Measurements from ENCODE around the gene EXOC1. TPM values are rescaled to one million over a fixed set of nuclear protein-coding genes. Genes with fewer than 3 reads are reported as not detected.

EXOC1 gene
- total RNA-seq, 1 donor from 2014 or later: 33.3 TPM

DNA sequence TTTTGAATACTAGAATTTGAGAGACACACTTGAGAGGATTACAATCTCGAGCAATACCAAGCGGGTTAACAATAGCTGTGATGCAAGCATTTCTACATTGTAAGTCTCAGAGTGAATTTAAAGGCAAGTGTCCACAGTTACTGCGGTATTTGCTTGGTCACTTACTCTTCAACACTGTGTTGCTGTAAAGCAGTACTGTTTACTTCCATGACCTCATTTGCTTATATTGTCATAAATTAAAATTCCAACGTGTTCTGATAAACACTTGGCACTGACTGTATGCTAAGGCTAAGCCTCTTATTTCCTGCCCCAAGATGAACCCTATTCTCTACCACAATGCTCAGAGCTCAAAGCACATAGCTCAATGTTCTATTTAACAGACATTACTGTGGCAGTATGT, 22.7 kb upstream of the EXOC1 start:
- FAIRE-seq: no peak
- no peak overlapping the region for H2AFZ ChIP-seq (ENCODE audit: low read depth, low read length)
- H3K27ac ChIP-seq (ENCODE audit: low read depth, low read length): no peak overlapping the region
- TF ChIP-seq, protein P1, sequence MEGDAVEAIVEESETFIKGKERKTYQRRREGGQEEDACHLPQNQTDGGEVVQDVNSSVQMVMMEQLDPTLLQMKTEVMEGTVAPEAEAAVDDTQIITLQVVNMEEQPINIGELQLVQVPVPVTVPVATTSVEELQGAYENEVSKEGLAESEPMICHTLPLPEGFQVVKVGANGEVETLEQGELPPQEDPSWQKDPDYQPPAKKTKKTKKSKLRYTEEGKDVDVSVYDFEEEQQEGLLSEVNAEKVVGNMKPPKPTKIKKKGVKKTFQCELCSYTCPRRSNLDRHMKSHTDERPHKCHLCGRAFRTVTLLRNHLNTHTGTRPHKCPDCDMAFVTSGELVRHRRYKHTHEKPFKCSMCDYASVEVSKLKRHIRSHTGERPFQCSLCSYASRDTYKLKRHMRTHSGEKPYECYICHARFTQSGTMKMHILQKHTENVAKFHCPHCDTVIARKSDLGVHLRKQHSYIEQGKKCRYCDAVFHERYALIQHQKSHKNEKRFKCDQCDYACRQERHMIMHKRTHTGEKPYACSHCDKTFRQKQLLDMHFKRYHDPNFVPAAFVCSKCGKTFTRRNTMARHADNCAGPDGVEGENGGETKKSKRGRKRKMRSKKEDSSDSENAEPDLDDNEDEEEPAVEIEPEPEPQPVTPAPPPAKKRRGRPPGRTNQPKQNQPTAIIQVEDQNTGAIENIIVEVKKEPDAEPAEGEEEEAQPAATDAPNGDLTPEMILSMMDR (IDR thresholded peaks at IDR 0.05; ENCODE audit: insufficient read depth, low read depth, low read length): no peak
- no peak for TF ChIP-seq EZH2 (IDR thresholded peaks at IDR 0.05; ENCODE audit: insufficient read depth, low read length)
- Mint-ChIP-seq H3K27ac (ENCODE audit: unreplicated experiment) (no peak overlapping the region), H3K36me3 (ENCODE audit: low read depth, unreplicated experiment) (no peaks in the 10 kb centered on the region), H3K27me3 (ENCODE audit: low read depth, unreplicated experiment) (peaks cover 10% of the 10 kb centered on the region), H3K4me1 (ENCODE audit: low read depth, unreplicated experiment) (no peaks in the 10 kb centered on the region), H3K4me3 (ENCODE audit: unreplicated experiment) (no peak overlapping the region), H3K9me3 (ENCODE audit: unreplicated experiment) (peaks cover 4% of the 10 kb centered on the region)
- H3K36me3 ChIP-seq (ENCODE audit: insufficient read depth, low read length): no peaks in the 10 kb centered on the region
- no peak overlapping the region for H3K9ac ChIP-seq (ENCODE audit: low read length)
- no peak for DNase-seq (ENCODE audit: low read depth)
- H3K27me3 ChIP-seq (ENCODE audit: insufficient read depth, low read length): peaks cover 4% of the 10 kb centered on the region
- H3K79me2 ChIP-seq (ENCODE audit: insufficient read depth, low read length): no peaks in the 10 kb centered on the region
- no peak overlapping the region for H3K4me2 ChIP-seq (ENCODE audit: low read length)
- no peak overlapping the region for H3K4me3 ChIP-seq (ENCODE audit: insufficient read depth, low read depth, low read length)
- H3K9me3 ChIP-seq (ENCODE audit: insufficient read depth, low read depth, low read length): no peaks in the 10 kb centered on the region
- no peaks in the 10 kb centered on the region for H3K4me1 ChIP-seq (ENCODE audit: insufficient read depth, low read length)
- H4K20me1 ChIP-seq (ENCODE audit: insufficient read depth, low read length): no peaks in the 10 kb centered on the region

DNA sequence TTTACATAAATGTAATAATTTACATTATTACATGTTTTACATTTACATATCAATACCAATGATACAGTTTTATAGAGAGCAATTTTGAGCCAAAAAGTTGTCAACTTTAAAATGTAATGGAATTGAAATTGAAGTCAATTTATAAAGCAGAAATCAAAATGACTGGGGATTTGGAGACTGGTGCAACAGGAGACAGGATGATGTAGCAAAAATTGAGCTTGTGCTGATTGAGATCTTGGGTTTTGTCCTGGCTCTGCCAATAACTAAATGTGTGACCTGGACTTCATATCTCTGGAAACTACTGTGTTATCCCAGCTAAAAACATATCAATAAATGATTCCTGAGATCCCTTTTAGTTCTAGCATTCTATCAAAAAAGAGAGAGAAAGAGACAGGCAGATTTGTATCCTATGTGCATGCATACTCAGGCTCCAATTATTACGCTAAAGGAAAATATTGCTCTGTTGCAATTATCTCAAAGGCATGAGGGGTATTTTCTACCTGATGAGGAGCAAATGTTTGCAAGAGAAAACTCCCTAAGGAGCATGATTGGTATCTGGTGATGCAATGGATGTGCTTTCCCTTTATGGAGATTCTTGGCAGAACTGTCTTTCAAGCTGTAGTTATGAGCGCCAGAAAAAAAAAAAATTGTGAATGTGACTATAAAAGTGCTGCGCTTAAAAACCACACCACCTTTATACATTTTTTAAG, 19.2 kb upstream of the EXOC1 start:
- TF ChIP-seq, protein P1 (IDR thresholded peaks at IDR 0.05; ENCODE audit: insufficient read depth, low read depth, low read length): no peak
- TF ChIP-seq EZH2 (IDR thresholded peaks at IDR 0.05; ENCODE audit: insufficient read depth, low read length): no peak
- no peak overlapping the region for H3K27ac ChIP-seq (ENCODE audit: low read depth, low read length)
- Mint-ChIP-seq H3K27ac (ENCODE audit: unreplicated experiment) (no peak overlapping the region), H3K36me3 (ENCODE audit: low read depth, unreplicated experiment) (no peaks in the 10 kb centered on the region), H3K4me1 (ENCODE audit: low read depth, unreplicated experiment) (no peaks in the 10 kb centered on the region), H3K9me3 (ENCODE audit: unreplicated experiment) (peaks cover 6% of the 10 kb centered on the region), H3K27me3 (ENCODE audit: low read depth, unreplicated experiment) (peaks cover 8% of the 10 kb centered on the region), H3K4me3 (ENCODE audit: unreplicated experiment) (no peak overlapping the region)
- DNase-seq (ENCODE audit: low read depth) (no peak), FAIRE-seq (no peak)
- H2AFZ ChIP-seq (ENCODE audit: low read depth, low read length): no peak overlapping the region
- H3K4me2 ChIP-seq (ENCODE audit: low read length): no peak overlapping the region
- H3K36me3 ChIP-seq (ENCODE audit: insufficient read depth, low read length): no peaks in the 10 kb centered on the region
- no peak overlapping the region for H3K4me3 ChIP-seq (ENCODE audit: insufficient read depth, low read depth, low read length)
- no peaks in the 10 kb centered on the region for H4K20me1 ChIP-seq (ENCODE audit: insufficient read depth, low read length)
- H3K9ac ChIP-seq (ENCODE audit: low read length): no peak overlapping the region
- H3K4me1 ChIP-seq (ENCODE audit: insufficient read depth, low read length): no peaks in the 10 kb centered on the region
- H3K79me2 ChIP-seq (ENCODE audit: insufficient read depth, low read length): no peaks in the 10 kb centered on the region
- H3K9me3 ChIP-seq (ENCODE audit: insufficient read depth, low read depth, low read length): no peaks in the 10 kb centered on the region
- peaks cover 4% of the 10 kb centered on the region for H3K27me3 ChIP-seq (ENCODE audit: insufficient read depth, low read length)

DNA sequence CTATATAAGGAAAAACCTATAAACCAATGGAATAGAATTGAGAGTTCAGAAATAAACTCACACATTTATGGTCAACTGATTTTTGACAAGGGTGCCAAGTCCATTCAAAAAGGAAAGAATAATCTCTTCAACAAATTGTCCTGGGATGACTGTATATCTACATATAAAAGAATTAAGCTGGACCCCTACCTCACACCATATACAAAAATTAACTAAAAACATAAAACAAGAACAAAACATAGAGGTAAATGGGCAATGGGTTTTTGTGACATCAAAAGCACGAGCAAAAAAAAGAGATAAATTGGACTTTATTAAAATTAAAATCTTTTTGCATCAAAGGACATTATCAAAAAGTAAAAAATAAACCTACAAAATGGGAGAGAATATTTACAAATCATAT, 15.5 kb upstream of the EXOC1 start:
- no peak for FAIRE-seq
- H3K4me1 Mint-ChIP-seq (ENCODE audit: low read depth, unreplicated experiment): no peaks in the 10 kb centered on the region
- H3K27ac ChIP-seq (ENCODE audit: low read depth, low read length): no peak overlapping the region

More for the DNA sequence above, 15.5 kb upstream of the EXOC1 start:
- no peak overlapping the region for H3K4me3 Mint-ChIP-seq (ENCODE audit: unreplicated experiment)
- Histone ChIP-seq H3K36me3 (ENCODE audit: insufficient read depth, low read length) (no peaks in the 10 kb centered on the region), H4K20me1 (ENCODE audit: insufficient read depth, low read length) (no peaks in the 10 kb centered on the region), H3K27me3 (ENCODE audit: insufficient read depth, low read length) (no peaks in the 10 kb centered on the region), H3K4me3 (ENCODE audit: insufficient read depth, low read depth, low read length) (no peak overlapping the region), H3K4me1 (ENCODE audit: insufficient read depth, low read length) (no peaks in the 10 kb centered on the region), H3K79me2 (ENCODE audit: insufficient read depth, low read length) (no peaks in the 10 kb centered on the region), H3K4me2 (ENCODE audit: low read length) (no peak overlapping the region), H3K9ac (ENCODE audit: low read length) (no peak overlapping the region), H2AFZ (ENCODE audit: low read depth, low read length) (no peak overlapping the region), H3K9me3 (ENCODE audit: insufficient read depth, low read depth, low read length) (no peaks in the 10 kb centered on the region)
- no peak for DNase-seq (ENCODE audit: low read depth)
- peaks cover 8% of the 10 kb centered on the region for H3K9me3 Mint-ChIP-seq (ENCODE audit: unreplicated experiment)
- TF ChIP-seq, protein P1 (IDR thresholded peaks at IDR 0.05; ENCODE audit: insufficient read depth, low read depth, low read length): no peak
- TF ChIP-seq EZH2 (IDR thresholded peaks at IDR 0.05; ENCODE audit: insufficient read depth, low read length): no peak
- H3K36me3 Mint-ChIP-seq (ENCODE audit: low read depth, unreplicated experiment): no peaks in the 10 kb centered on the region
- no peak overlapping the region for H3K27ac Mint-ChIP-seq (ENCODE audit: unreplicated experiment)
- H3K27me3 Mint-ChIP-seq (ENCODE audit: low read depth, unreplicated experiment): no peaks in the 10 kb centered on the region
